A204.1 (cell line): ENCODE results near the gene NATD1.

Source experiments
- FAIRE-seq: peaks from 2 replicates; lab custom pipeline; 2012; peaks lifted over from hg19 to GRCh38; lab: Jason Lieb, UNC

The NATD1 gene

DNA sequence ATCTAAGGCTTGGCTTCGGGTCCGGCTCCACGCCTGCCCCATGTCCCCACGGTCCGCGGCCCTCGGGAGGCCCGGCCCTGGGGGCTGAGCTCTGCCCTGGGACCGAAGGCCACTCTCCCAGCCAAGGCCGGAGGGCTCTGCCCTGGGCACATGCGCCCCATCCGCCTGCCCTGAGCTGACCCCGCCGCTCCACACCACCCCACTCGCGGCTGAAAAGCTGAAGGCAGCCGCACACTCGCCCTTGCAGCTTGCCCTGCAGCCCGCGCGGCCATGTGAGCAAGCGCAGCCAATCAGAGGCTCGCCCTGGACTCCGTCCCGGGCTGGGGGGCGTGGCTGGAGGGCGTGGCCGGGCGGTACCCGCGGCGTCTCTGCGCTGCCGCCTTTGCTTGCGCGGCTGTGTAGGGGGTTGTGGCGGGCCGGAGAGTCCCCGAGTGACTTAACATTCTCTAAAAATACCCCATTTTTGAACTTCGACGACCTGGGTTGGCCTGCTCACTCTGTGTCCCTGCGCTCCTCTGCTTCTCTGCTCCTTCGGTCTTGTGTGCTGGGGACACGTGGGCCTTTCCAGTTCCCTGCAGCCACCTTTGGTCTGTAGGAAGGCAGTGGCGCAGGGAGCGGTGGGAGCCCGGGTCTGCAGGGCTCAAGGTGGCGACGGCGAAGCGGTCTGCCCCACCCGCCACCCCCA lies 22.5 kb upstream of the NATD1 start:
- no peak for FAIRE-seq

DNA sequence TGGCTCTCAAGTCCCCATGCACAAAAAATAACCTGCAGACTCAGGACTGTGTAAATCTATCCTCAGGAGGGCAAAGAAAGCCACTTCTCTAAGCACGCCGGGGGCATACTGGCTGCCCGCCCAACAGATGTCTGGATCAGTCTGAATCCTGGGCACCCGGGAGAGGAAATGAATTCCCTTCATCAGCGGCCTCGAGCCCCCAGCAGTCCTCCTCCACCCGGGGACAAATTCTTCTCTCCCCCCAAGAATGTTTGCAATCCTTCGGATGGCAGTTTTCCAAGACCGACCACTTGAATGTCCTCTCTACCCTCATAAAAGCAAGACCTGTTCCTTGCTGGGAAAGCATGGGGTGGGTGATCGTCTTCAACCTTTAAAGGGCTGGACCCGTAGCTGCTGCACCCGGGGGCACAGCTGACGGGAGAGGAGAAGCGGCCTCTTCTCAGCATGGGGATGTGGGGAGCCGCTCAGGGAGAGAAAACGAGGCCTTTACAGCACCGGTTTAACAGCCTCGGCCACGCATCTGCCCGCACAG lies 21.9 kb upstream of the NATD1 start:
- no peak for FAIRE-seq

DNA sequence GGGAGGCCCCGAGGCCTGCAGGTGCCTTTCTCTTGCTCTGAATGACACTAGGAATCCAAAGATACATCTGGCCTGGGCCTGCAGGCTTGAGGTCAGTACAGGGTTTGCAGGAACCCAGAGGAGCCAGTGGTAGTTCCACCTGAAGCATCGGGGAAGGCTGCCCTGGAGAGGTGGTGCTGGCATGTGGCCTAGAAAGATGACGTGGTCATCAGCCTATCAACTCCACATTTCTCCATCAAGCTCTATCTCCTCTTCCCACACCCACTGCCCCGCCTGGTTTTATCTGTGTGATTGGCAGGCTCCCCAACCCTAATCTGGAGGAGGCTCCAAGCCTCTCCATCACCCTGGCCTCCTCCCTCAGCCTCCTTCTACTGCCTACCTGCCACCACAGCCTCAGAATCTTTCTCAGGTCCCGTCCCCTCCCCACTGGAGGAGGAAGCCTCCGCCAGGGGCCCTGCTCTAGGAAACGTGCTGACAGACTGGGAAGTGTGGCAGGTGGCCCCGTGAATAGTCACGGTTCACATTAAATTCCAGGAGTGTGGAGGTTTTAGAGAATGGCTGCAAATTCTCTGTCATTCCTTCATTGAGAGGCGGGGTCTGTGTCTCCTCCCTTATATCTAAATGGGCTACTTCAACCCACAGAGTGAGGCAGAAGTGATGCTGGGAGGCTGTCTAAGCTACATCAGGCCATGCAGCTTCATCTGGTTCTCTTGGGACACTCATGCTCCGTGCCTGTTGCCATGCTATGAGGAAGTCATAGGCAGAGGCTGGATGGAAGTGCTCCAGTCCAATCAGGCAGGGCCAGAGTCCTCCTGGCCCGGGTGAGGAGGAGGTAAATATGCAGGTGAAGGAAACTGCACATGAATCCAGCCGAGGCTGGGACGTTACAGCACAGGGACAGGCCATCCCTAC lies 19.9 kb upstream of the NATD1 start:
- FAIRE-seq: no peak

DNA sequence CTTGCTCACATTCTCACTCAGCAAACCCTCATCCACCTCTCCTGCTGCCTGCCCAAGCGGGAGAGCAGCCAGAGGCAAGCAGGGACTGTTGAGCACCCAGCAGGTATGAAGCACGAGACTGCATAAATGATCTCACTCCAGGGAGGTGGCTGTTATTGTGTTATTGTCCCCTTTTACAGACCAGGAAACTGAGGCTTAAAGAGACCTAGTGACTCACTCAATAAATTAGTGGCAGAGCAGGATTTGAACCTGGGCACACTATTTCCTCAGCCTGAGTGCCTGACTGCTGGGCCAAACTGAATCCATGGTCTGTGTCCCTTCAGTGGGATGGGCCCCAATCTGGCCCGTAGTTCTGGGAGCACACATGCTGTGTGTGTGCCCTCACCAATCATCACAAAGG lies 19.0 kb upstream of the NATD1 start:
- no peak for FAIRE-seq

DNA sequence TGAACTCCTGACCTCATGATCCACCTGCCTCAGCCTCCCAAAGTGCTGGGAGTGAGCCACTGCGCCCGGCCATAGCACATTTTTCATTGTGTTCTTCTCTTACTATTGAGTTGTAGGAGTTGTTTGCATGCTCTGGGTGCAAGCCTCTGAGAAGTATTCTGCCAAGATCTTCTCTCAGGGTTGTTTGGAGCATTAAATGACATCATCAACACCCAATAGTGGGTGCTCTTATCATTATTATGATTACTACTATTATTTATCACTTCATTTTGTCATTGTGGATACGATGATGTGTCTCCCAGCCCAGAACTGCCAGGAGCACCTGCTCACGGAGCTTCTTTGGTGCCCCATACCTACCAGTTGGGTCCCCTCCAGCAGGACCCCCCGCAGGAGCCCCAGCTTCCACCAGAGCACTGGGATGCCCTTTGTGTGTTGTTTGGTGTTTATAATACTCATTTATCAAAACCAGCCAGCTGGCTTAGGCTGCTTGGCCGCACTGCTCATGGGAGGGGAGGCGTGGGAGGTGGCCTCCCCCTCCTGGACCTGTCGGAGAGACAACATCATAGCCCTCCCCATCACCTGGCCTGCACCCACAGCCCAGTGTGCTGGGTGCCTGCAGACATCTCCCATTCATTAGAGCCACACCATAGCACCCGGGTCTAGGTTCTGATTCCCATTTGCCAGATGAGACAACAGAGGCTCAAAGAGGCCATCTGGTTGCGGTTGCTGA lies 18.4 kb upstream of the NATD1 start:
- no peak for FAIRE-seq

DNA sequence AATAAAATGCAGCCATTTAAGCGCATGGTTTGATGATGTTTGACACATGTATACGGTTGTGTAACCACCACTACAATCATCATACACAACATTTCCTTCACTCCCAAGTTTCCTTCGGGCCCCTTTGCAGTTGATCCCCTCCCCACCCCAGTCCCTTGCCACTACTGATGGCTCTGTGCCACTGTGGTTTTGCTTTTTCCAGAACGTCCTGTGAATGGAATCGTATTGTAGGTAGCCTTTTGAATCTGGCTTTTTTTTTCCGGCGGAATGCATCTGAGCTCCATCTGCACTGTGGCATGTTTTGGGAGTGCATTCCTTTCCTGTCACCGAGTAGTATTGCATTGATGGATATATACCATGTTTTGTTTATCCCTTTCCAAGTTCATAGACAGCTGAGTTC lies 16.2 kb upstream of the NATD1 start:
- FAIRE-seq: no peak

DNA sequence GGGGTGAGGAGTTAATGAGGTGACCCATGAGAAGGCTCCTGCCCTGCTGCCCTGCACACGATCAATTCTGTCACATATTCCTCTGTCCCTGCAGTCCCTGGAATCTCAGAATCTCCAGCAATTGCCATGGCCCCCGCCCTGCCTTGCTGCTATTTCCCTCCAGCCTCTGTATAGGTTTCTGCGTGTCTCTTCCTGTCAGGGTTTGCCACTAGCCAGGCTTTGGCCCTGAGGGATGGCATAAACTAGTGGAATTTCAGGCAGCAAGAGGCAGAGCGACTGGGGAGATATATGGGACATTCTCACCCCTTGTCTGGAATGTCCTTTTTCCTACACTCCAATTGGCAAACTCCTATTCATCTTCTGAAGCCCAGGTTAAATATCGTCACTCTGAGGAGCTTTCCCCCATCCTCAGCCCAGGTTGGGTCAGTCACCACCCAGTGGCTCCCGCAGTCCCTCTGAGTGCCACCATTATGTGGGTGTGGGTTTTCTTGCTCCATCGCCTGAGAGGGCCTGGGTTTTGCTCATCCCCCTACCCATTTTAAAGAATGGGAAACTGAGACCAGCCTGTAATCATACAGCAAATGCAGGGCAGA lies 15.5 kb upstream of the NATD1 start:
- FAIRE-seq: no peak

DNA sequence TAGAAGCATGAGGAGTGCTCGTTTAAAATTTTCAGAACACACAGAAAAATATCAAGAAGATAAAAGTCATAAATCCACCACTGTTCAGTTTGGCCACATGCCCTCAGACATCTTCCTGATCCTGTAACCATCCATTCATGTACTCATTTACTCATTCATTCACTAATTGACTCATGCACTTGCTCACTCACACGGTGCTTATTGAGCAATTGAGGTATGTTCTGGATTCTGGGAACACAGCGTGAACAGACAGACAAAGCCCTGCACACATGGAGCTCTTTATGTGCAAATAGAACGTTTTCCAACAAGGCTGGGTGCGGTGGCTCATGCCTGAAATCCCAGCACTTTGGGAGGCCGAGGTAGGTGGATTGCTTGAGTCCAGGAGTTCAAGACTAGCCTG lies 10.2 kb upstream of the NATD1 start:
- no peak for FAIRE-seq

DNA sequence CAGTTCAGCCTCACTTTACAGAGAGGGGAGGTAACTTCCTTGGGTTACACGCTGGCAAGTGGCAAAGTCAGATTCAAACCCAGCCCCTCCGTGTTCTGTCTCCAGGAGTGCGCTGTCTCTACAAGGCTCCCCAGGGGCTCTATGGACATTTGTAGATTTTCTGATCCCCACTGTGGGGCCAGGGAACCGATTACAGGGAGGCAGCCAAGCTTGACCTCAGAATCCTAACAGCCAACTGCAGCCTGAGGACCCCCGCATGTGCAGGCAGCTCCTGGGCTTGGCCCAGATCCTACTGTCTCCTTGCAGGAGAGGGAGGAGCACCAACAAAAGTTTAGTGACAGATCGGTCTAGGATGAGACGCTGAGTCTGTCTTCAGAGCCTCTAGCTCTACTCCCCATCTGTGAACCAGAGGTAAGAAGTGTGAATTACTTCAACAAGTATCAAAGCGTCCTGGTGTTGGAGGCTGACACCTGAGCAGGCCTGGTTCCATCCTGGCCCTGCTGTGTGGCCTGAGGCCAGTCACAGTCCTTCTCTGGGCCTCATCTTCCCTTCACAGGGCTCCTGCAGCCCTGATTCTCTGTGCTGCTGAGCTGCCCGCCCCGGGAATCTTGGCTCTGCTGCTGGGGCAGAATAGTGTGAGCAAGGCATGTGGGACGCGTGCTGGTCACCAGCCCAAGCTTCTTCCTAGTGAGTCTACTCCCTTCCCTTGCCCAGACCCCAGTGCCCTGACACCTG lies 9.2 kb upstream of the NATD1 start:
- no peak for FAIRE-seq

DNA sequence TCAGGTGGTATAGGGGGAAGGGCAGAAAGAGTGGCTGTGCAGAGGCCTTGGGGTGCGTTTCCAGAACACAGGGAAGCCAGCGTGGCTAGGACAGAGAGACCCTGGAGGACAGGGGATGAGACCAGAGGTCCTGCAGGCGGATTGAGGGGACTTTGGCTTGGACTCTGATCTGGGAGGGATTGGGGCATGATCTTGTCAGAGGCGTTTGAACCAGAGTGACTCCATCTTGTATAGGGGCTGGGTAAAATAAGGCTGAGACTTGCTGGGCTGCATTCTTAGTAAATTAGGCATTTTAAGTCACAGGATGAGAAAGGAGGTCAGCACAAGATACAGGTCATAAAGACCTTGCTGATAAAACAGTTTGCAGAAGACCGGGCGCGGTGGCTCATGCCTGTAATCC lies 5.4 kb upstream of the NATD1 start:
- no peak for FAIRE-seq

DNA sequence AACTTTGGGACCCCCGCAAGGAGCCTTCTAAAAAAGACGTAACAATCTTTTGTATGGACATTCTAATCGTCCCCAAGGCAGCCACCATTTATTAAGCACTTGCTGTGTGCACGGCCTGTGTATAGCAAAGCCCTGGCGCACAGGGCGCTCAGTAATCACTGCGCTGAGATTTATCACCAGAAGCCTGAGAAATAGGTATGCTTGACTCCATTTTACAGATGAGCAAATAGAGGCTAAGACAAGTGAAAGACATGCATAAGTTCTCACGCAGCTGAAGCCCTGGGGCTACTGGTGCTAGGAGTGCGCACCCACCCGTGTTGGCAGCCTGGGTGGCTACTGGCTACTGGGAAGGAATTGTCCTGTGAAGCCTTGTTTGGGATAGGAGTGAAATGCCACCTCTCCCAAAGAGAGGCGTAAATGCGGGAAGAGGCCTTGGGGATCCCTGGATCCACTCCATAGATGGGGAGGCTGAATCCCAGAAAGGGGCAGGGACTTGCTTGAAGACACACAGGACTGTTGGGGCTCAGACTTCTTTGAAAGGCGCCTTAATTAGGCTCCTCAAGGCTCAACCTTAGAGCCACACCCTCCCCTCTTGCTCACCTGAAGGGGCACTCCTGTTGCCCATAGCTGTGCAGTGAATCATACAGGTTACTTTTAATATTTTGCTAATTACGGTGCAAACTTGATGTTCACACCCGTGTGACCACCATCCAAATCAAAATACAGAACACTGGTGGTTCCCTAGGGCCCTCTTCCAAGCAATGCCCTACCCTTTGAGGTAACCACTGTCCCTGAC lies 634 bp upstream of the NATD1 start:
- FAIRE-seq: no peak

DNA sequence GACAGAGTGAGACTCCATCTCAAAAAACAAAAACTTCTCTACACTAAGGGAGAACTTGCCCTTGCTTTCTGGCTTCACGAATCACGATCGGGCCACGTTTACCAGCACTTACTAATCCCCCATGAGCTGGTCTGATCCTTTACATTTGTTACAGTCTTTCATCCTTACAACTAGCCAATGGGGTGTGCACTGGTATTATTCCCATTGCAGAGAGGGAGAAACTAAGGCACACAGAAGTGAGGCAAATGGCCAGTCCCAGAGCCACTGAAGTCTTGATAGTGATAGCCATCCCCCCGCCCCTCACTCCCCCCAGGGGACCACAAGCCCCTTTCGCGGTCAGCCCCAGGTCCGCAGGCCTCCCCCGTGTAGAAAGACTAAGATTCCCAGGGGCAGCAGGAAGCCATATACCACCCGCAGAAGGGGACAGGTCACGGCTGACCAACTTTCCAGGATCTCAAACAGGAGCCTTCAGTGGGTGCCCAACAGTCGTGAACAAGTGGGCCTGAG lies 868 bp downstream of the NATD1 start:
- FAIRE-seq: no peak

DNA sequence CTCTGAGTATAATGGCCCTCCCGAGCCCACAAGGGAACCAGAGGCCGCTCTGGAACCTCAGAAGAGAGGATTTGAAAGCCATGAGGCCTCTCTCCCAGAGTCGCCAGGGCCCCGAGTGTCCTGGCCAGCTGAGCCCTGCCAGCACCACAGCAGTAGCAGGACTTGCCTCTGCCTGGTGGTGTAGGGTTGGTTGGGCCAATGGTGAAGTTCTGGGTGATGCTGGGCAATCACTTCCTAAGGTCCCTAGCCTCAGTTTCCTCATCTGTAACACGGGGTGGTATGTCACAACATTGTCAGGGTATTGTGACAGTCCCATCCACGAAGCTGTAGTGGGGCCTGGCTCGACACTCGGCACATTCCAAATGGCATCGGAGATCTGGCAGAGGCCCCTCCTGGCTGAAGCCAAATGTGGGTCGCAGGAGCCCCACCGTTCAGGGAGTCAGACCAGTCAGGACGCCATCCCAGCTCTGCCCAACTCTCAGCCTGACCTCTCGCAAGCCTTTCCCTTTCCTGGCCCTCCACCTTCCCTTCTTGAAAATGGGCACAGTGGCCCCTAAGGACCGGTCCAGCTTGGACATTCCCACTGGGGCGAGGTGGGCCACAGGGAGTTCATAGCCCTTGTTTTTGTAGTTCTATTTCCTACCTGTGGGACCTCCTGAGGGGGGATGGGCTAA lies 1.7 kb downstream of the NATD1 start:
- no peak for FAIRE-seq

DNA sequence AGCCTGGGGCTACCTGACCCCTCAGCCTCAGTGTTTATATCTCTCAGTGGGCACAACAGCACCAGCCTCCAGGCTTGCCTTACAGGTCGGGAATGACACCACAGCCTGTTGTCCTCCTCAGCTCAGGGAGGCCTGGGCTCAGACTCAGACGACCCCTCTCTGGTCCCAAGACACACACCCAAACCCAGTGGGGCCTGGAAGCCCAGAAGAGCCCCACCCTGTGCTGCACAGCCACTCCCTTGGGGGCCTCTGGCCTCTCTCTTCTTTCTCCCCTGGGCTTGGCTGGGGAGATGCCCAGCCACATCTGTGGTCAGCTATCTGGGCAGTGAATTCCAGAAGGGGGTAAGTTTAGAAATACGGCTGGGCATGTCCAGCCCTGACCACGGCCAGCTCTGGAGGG lies 2.4 kb downstream of the NATD1 start:
- no peak for FAIRE-seq

DNA sequence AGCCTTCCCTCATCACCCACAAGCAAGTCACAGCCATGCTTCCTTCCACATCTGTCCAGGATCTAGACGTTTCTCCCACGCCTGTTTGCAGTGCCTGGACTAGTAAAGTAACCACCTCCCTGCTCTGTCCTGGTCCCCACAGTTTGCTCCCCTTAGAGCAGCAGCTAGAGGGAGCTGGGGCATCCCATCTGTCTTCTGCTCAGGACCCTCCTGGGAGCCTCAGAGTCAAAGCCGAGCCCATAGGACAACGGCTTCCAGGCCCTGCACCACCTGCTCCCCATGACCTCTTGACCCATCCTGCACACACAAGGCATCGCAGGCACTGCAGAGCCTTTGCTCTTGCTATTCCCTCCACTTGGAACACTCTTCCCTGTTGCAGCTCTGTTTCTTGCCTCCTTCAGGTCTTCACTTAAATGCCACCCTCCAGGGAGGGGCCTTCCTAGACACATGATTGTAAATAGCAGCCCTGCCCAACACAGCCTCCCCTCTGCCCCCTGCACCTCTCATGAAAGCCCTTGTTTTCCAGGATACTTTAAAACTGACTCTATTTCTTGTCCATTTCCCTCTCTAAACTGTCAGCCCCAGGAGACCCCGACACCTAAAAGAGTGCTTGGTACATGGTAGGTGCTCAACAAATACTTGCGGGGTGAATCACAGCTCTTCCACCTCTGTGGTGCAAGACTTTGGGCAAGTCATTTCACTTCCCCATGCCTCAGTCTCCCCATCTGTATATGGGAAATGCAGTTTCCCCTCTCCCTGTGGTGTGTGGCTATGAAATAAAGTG lies 3.1 kb downstream of the NATD1 start:
- FAIRE-seq: no peak

DNA sequence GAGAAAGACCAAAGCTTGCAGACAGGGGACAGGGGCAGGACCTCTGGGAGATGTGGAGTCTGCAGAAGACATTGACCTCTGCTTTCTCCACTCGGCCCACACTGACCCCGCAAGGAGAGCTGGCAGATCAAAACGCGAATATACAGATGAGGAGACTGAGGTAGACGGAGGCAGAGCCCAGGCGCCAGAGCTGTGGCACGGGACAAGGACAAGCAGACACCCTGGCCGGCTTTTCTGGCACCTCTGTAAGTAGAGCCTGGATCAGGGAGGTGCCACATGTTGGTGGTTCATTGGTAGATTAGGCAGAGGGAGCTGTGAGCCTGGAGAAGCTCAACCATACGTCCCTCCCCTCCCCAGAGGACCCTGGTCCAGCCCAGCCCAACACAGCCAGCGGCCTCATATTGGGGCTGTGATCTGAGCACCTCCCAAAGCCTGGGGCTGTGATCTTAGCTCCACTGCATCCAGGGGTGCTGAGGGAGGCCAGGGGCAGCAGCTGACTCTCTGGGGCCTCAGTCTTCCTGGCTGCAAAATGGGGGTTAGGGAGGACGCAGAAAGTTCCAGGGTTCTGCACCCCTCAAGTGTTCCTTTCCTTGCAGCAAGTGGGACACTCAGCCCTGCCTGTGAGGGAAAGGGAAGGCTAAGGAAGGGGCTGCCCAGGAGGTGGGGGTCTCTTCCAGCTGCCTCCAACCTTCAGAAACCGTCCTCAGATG lies 4.0 kb downstream of the NATD1 start:
- FAIRE-seq: no peak

DNA sequence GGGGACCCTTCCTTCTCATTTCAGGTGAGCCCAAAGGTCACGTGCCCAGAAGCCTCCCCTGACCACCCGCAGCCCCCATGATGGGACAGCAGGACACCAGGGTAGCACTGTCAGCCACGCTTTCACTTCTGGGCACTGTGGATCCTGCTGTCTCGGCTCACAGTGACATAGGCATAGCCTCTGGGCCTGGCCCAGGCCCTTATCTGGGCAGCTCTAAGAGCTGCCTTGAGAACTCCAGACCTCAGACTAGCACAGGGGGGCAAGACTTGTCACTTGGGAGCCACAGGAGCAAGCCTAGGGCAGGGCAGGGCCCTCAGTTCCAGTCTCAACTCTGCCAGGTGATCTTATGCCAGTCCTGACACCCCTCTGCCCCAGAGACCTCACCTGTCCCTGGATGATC lies 4.7 kb downstream of the NATD1 start:
- FAIRE-seq: no peak

DNA sequence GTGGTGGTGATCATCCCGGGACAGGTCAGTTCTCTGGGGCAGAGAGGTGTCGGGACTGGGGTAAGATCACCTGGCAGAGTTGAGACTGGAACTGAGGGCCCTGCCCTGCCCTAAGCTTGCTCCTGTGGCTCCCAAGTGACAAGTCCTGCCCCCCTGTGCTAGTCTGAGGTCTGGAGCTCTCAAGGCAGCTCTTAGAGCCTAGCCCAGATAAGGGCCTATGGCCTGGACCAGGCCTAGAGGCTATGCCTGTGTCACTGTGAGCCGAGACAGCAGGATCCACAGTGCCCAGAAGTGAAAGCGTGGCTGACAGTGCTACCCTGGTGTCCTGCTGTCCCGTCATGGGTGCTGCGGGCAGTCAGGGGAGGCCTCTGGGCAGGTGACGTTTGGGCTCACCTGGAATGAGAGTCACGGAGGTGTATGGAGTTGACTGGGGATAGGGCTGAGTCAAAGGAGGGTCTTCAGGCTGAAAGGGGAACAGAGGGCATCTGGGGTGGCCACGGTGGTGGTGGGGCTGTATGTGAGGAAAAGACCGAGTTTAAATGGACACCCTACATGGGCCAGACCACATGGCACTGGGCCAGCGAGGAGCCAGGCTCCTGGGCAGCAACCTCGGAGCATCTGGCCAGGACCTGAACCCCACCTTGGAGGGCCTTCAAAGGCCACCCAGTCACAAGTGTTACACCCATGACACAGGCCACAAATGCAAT lies 5.5 kb downstream of the NATD1 start:
- FAIRE-seq: no peak
